GM19395 (cell line): ENCODE results near the gene TIMM22.
"Not testable (repeated sequence)": the region's sequence is repeated elsewhere in the genome, so short reads cannot be mapped to it uniquely, and the experiment has no call there.

Experiments used
- ATAC-seq: cut with Tn5 transposase; IDR thresholded peaks from one replicate; pipeline ENCODE4 v1.9.1; 2021; ENCODE audit warnings: mild to moderate bottlenecking, moderate library complexity; ENCODE audit not compliant: unreplicated experiment

TIMM22 gene

GRCh38 chr17:971861-972260 is 25.1 kb upstream of the TIMM22 start:
- not testable (repeated sequence) for ATAC-seq

DNA sequence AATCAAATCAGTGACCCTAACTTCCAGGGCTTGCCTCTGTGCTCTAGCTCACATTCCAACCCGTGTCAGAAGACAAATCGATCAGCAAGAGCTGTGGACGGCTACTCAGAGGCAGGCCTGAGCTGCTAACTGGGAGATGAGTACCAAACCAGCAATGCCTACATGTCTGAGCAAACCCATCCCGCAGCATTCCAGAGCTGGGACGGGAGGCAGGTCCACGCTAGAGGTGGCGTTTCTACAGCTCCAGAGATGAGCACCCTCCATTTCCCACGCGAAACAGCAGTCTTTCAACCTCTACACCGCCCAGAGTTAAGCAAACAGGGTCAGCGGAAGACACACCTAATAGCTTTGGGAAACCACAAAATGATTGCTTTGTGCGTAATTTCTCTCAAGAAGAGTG is 23.9 kb upstream of the TIMM22 start:
- ATAC-seq = no peak

DNA sequence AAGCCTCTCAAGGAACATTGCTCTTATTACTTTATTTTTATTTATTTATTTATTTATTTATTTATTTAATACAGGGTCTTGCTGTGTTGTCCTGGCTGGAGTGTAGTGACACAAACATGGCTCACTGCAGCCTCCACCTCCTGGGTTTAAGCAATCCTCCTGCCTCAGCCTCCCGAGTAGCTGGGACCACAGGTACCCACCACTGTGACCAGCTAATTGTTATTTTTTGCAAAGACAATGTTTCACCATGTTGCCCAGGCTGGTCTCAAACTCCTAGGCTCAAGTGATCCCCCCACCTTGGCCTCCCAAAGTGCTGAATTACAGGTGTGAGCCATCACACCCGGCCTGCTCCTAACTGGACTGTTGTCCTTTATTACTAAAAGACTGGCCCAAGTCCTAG is 22.2 kb upstream of the TIMM22 start:
- not testable (repeated sequence) for ATAC-seq

DNA sequence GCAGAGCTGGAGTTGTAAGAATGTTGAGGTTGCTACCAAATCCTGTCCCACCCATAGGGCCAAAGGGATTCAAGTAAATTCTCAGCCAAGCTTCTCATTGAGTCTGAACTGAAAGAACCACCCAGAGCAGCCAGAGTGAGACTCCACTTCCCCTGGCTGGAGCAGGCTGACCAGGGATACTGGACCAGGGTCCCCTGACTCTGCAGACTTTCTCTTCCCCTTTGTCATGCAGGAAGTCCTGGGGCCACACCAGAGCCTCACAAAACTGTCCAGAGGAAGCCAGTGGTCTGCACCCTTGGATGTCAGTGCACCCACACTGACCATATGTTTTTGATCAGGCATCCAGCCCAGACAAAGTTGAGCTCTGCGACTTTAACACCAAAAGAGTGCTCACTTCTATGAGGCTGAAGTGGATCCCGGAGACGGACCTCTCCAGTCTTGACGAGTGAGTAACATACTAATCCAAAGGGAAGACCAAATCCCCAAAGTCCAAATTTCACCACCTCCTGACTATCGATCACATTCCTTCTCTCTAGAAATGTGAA is 21.5 kb upstream of the TIMM22 start:
- no peak for ATAC-seq

DNA sequence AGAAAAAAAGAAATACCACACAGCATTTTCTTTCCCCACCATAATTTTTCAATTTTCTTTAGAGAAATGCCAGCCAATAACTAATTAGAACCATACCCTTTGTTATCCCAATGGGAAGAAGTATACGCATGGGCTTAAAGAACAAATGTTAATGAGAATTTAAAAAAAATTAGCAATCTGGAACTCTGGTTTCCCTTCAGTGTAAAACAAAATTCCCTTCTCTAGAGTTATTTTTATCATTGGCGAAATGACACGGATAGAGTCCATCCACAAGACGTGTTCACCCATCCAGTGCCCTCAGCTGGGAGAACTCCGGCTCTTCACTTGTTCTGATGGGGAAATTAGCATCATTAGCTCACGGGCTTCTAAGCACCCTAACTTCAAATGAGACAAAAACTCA is 20.6 kb upstream of the TIMM22 start:
- no peak for ATAC-seq

- no peak for ATAC-seq
These were observed 19.8 kb upstream of the TIMM22 start for GRCh38 chr17:977166-977565.

DNA sequence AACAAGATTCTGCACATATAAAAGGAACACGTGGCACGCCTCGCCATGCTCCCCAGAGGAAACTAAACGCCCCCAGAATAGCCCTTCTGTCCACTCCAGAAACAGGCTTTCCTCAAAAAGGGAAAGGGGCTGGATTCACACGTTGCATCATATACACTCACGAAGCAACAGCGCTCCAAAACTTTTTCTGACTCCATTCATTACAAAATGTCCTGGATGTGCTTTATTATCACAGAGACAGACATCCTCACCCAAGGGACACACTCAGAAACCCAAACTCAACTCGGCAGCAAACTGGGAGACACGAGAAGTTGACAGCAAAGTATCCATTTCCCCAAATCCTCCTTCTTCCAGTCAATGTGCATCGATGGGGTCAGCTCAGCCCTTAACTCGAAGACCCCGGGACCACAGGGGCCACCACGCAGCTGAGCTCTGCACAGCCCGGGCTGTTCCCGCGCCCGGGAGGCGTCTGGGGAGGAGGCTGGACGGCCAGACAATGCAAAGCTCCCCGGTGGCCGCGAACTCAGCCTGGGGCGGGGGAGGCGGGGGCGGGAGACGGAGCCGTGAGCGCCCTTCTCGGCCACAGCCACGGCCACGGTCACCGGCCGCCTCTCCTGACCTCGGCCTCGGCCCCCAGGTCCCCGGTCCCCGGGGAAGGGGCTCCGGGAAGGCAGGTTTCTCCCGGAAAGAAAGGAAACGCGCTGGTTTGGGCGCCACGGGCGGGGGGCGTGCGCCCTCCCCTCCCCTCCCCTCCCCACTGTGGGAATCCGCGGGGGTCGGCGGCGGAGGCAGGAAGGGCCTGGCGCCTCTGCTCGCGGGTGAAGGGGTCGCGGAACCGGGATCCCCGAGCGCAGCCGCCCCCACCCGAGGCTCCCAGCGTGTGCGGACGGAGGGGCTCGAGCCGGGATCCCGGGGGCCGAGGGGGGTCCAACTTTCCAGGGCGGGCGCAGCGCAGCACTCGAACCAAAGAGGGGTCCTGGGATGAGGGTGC is 18.5 kb upstream of the TIMM22 start:
- ATAC-seq = no peak

- ATAC-seq = peak; percentile 50
These were observed 17.8 kb upstream of the TIMM22 start for GRCh38 chr17:979212-979538.

- ATAC-seq = peak; percentile 64
These were observed 17.2 kb upstream of the TIMM22 start, which contains the start of gene NXN for GRCh38 chr17:979539-980405. Gene NXN (minus strand): TSS chr17:979776.

- peak; percentile 63 for ATAC-seq
These were observed 16.3 kb upstream of the TIMM22 start for GRCh38 chr17:980406-981291.

- no peak for ATAC-seq
These were observed 15.7 kb upstream of the TIMM22 start for GRCh38 chr17:981292-981658.

GRCh38 chr17:983921-984320 is 13.0 kb upstream of the TIMM22 start:
- ATAC-seq = no peak

GRCh38 chr17:986322-986929 is 10.5 kb upstream of the TIMM22 start:
- ATAC-seq = no peak

GRCh38 chr17:987931-988330 is 9.0 kb upstream of the TIMM22 start:
- no peak for ATAC-seq

DNA sequence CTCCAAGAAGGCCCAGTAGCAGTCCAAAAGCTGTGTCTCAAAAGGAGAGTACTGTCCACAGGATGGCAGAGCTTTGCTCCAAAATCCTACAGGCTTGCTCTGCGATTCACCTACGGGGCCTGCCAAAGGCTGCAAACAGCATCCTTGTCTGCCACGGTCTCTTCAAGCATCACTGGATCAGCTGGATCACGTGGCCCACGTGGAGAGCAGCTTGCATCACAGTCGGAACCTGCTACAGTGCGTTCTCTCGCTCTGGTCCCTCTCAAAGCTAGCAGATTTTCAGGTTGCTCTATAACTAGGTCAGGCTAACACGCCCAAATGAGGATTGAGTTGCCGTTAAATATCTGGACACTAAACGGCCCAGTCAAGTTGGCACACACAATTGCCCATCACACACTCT is 8.4 kb upstream of the TIMM22 start:
- ATAC-seq = no peak

DNA sequence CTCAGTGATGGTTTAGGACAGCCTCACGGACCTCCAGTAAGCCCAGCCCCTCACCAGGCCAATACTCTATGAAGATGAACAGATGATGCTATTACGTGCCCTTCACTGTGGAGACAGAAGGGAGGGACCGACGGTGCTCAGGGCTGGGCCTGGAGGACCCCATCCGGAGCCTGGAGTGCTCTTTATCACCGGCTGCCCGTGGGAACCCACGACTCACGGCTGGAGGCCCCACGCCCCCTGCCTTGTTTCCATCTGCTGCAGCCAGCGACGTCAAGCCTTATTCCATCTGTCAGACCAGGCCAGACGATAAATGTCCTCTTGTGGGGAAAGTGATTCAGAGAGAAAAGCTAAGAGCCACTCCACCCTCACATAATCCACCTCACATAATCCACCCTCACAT is 4.0 kb upstream of the TIMM22 start:
- ATAC-seq = no peak

DNA sequence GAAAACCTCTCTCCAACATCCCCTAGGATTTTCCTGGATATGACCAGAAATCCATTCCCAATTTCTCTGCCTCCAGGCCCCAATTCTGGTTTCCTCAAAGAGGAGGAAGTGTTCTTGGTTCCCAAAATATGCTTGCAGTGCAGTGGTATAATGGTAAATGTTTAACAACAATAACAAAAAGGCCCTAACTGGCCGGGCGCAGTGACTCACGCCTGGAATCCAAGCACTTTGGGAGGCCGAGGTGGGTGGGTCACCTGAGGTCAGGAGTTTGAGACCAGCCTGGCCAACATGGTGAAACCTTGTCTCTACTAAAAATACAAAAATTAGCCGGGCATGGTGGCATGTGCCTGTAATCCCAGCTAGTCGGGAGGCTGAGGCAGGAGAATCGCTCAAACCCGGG is 1.6 kb upstream of the TIMM22 start:
- not testable (repeated sequence) for ATAC-seq

DNA sequence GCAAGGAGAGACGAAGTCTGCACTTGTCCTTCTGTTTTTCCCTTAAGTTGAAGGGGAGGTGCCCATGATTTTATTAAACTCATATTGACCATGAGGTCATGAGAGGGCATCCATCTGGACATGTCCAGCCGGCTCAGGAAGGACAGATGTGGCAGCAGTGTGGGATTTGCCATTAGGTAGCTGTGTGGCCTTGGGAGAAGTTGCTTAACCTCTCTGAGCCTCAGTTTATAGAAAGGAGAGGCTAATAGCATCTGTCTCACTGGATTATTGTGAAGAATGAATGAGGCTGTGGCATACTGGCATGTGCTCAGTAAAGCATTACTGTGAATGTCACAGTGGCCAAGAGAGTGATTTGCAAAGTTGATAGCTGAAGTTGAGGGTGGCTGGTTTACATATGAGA is 1.2 kb downstream of the TIMM22 start:
- no peak for ATAC-seq

- ATAC-seq = no peak
These were observed 3.9 kb downstream of the TIMM22 start for GRCh38 chr17:1000597-1001461.
